Measurements from ENCODE around the gene SRD5A2.
"Not testable (repeated sequence)": the region's sequence is repeated elsewhere in the genome, so short reads cannot be mapped to it uniquely, and the experiment has no call there.

Gene SRD5A2

GRCh38 chr2:31534636-31535035 is 46.1 kb downstream of the SRD5A2 start:
- in situ Hi-C loops (cut with MboI; ENCODE audit: low sequenced_read_pairs): no loop called here

- in situ Hi-C loops (cut with MboI; ENCODE audit: low sequenced_read_pairs): no loop called here
Observed at GRCh38 chr2:31533036-31533435, 47.7 kb downstream of the SRD5A2 start.

- in situ Hi-C loops (cut with MboI; ENCODE audit: low sequenced_read_pairs): no loop called here
Observed at GRCh38 chr2:31531101-31531500, 49.6 kb downstream of the SRD5A2 start.

- in situ Hi-C loops (cut with MboI; ENCODE audit: low sequenced_read_pairs): no loop called here
Observed at GRCh38 chr2:31529256-31529655, 51.5 kb downstream of the SRD5A2 start.

GRCh38 chr2:31528823-31529222 is 51.9 kb downstream of the SRD5A2 start:
- in situ Hi-C loops (cut with MboI; ENCODE audit: low sequenced_read_pairs): no loop called here

GRCh38 chr2:31526946-31527732 is 53.6 kb downstream of the SRD5A2 start:
- in situ Hi-C loops (cut with MboI; ENCODE audit: low sequenced_read_pairs): no loop called here

- in situ Hi-C loops (cut with MboI; ENCODE audit: low sequenced_read_pairs): no loop called here
Observed at GRCh38 chr2:31525876-31526275, 54.9 kb downstream of the SRD5A2 start.

- in situ Hi-C loops (cut with MboI; ENCODE audit: low sequenced_read_pairs): no loop called here
Observed at GRCh38 chr2:31524592-31524991, 56.1 kb downstream of the SRD5A2 start.

- in situ Hi-C loops (cut with MboI; ENCODE audit: low sequenced_read_pairs): no loop called here
Observed at GRCh38 chr2:31523871-31524492, 56.8 kb downstream of the SRD5A2 start.

- in situ Hi-C loops (cut with MboI; ENCODE audit: low sequenced_read_pairs): no loop called here
Observed at GRCh38 chr2:31522786-31523185, 58.0 kb downstream of the SRD5A2 start.

GRCh38 chr2:31517442-31518203 is 63.1 kb downstream of the SRD5A2 start:
- in situ Hi-C loops (cut with MboI; ENCODE audit: low sequenced_read_pairs): no loop called here

GRCh38 chr2:31515586-31515985 is 65.2 kb downstream of the SRD5A2 start:
- in situ Hi-C loops (cut with MboI; ENCODE audit: low sequenced_read_pairs): no loop called here

GRCh38 chr2:31513553-31513952 is 67.2 kb downstream of the SRD5A2 start:
- in situ Hi-C loops (cut with MboI; ENCODE audit: low sequenced_read_pairs): no loop called here

GRCh38 chr2:31511376-31511775 is 69.4 kb downstream of the SRD5A2 start:
- in situ Hi-C loops (cut with MboI; ENCODE audit: low sequenced_read_pairs): no loop called here

- in situ Hi-C loops (cut with MboI; ENCODE audit: low sequenced_read_pairs): no loop called here
Observed at GRCh38 chr2:31505111-31505510, 75.6 kb downstream of the SRD5A2 start.

- in situ Hi-C loops (cut with MboI; ENCODE audit: low sequenced_read_pairs): no loop called here
Observed at GRCh38 chr2:31504311-31504710, 76.4 kb downstream of the SRD5A2 start.

GRCh38 chr2:31496451-31496874 is 84.3 kb downstream of the SRD5A2 start:
- in situ Hi-C loops (cut with MboI; ENCODE audit: low sequenced_read_pairs): not testable (repeated sequence)

- in situ Hi-C loops (cut with MboI; ENCODE audit: low sequenced_read_pairs): not testable (repeated sequence)
Observed at GRCh38 chr2:31489339-31489738, 91.4 kb downstream of the SRD5A2 start.

GRCh38 chr2:31483246-31483645 is 97.5 kb downstream of the SRD5A2 start:
- in situ Hi-C loops (cut with MboI; ENCODE audit: low sequenced_read_pairs): no loop called here

- in situ Hi-C loops (cut with MboI; ENCODE audit: low sequenced_read_pairs): no loop called here
Observed at GRCh38 chr2:31476511-31477180, 104.1 kb downstream of the SRD5A2 start.

- in situ Hi-C loops (cut with MboI; ENCODE audit: low sequenced_read_pairs): no loop called here
Observed at GRCh38 chr2:31475692-31476091, 105.0 kb downstream of the SRD5A2 start.
